ENCODE data around the gene SCP2.

The SCP2 gene

DNA sequence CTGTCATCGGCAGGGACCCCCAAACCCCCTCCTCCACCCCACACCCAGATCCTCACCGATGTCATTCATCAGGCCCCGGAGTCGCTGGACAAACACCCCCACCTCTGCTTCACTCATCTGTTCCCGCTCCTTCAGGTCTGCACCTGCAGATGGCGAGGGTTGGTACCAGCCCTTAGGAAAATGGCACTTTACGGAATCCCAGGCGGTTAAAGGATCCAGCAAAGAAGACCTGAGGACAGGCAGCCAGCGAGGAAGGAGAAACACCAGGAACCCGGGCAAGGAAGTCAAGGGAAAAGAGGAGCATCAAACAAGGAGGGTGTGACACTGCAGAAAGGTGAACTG lies 19.3 kb upstream of the SCP2 start:
- TF ChIP-seq, protein P1, sequence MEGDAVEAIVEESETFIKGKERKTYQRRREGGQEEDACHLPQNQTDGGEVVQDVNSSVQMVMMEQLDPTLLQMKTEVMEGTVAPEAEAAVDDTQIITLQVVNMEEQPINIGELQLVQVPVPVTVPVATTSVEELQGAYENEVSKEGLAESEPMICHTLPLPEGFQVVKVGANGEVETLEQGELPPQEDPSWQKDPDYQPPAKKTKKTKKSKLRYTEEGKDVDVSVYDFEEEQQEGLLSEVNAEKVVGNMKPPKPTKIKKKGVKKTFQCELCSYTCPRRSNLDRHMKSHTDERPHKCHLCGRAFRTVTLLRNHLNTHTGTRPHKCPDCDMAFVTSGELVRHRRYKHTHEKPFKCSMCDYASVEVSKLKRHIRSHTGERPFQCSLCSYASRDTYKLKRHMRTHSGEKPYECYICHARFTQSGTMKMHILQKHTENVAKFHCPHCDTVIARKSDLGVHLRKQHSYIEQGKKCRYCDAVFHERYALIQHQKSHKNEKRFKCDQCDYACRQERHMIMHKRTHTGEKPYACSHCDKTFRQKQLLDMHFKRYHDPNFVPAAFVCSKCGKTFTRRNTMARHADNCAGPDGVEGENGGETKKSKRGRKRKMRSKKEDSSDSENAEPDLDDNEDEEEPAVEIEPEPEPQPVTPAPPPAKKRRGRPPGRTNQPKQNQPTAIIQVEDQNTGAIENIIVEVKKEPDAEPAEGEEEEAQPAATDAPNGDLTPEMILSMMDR (conservative IDR thresholded peaks at IDR 0.05; ENCODE audit: low read length), result no peak
- TF ChIP-seq EZH2phosphoT487 (IDR thresholded peaks at IDR 0.05; ENCODE audit: borderline replicate concordance), result no peak
- Histone ChIP-seq H3K9me2 (replicated peaks; ENCODE audit: low read depth, low read length) (no peaks in the 10 kb centered on the region), H4K20me1 (ENCODE audit: insufficient read depth, low read length, poor library complexity, severe bottlenecking) (no peaks in the 10 kb centered on the region), H3F3A (ENCODE audit: low read depth) (no peaks in the 10 kb centered on the region), H3K4me1 (ENCODE audit: insufficient read depth, low read length, poor library complexity, severe bottlenecking) (peaks cover 3% of the 10 kb centered on the region), H3K4me2 (ENCODE audit: low read depth, low read length, poor library complexity, severe bottlenecking) (no peak overlapping the region), H3K9ac (ENCODE audit: low read depth, low read length, poor library complexity, severe bottlenecking) (no peak overlapping the region), H3K27me3 (ENCODE audit: insufficient read depth, low read length, poor library complexity, severe bottlenecking) (no peaks in the 10 kb centered on the region), H3K36me3 (ENCODE audit: insufficient read depth, low read length) (no peaks in the 10 kb centered on the region), H3K79me2 (ENCODE audit: insufficient read depth, low read length) (no peaks in the 10 kb centered on the region), H2AFZ (ENCODE audit: low read length) (no peak overlapping the region), H3K9me3 (ENCODE audit: insufficient read depth, low read depth, low read length) (no peaks in the 10 kb centered on the region), H3K4me3 (ENCODE audit: low read length, poor library complexity, severe bottlenecking) (no peak overlapping the region)

GRCh38 chr1:52911541-52911940 lies 15.5 kb upstream of the SCP2 start:
- Histone ChIP-seq H3K4me1 (ENCODE audit: insufficient read depth, low read length, poor library complexity, severe bottlenecking) (no peaks in the 10 kb centered on the region), H3K9me2 (replicated peaks; ENCODE audit: low read depth, low read length) (no peaks in the 10 kb centered on the region), H4K20me1 (ENCODE audit: insufficient read depth, low read length, poor library complexity, severe bottlenecking) (no peaks in the 10 kb centered on the region), H3K4me3 (ENCODE audit: low read length, poor library complexity, severe bottlenecking) (no peak overlapping the region), H3K36me3 (ENCODE audit: insufficient read depth, low read length) (no peaks in the 10 kb centered on the region), H2AFZ (ENCODE audit: low read length) (no peak overlapping the region), H3F3A (ENCODE audit: low read depth) (no peaks in the 10 kb centered on the region), H3K4me2 (ENCODE audit: low read depth, low read length, poor library complexity, severe bottlenecking) (no peak overlapping the region), H3K27me3 (ENCODE audit: insufficient read depth, low read length, poor library complexity, severe bottlenecking) (no peaks in the 10 kb centered on the region), H3K79me2 (ENCODE audit: insufficient read depth, low read length) (no peaks in the 10 kb centered on the region), H3K9ac (ENCODE audit: low read depth, low read length, poor library complexity, severe bottlenecking) (no peak overlapping the region), H3K9me3 (ENCODE audit: insufficient read depth, low read depth, low read length) (no peaks in the 10 kb centered on the region)
- TF ChIP-seq, protein P1 (conservative IDR thresholded peaks at IDR 0.05; ENCODE audit: low read length), result no peak
- no peak for TF ChIP-seq EZH2phosphoT487 (IDR thresholded peaks at IDR 0.05; ENCODE audit: borderline replicate concordance)

- H2AFZ ChIP-seq (ENCODE audit: low read length), result no peak overlapping the region
These were observed 14.1 kb upstream of the SCP2 start for GRCh38 chr1:52913014-52913413.

More at GRCh38 chr1:52913014-52913413, 14.1 kb upstream of the SCP2 start:
- no peaks in the 10 kb centered on the region for H3K36me3 ChIP-seq (ENCODE audit: insufficient read depth, low read length)
- no peak overlapping the region for H3K4me3 ChIP-seq (ENCODE audit: low read length, poor library complexity, severe bottlenecking)
- no peak overlapping the region for H3K9ac ChIP-seq (ENCODE audit: low read depth, low read length, poor library complexity, severe bottlenecking)
- H3K4me2 ChIP-seq (ENCODE audit: low read depth, low read length, poor library complexity, severe bottlenecking), result no peak overlapping the region
- H3K4me1 ChIP-seq (ENCODE audit: insufficient read depth, low read length, poor library complexity, severe bottlenecking), result no peaks in the 10 kb centered on the region
- no peaks in the 10 kb centered on the region for H3K79me2 ChIP-seq (ENCODE audit: insufficient read depth, low read length)
- no peaks in the 10 kb centered on the region for H3K9me3 ChIP-seq (ENCODE audit: insufficient read depth, low read depth, low read length)
- H3F3A ChIP-seq (ENCODE audit: low read depth), result no peaks in the 10 kb centered on the region
- no peaks in the 10 kb centered on the region for H3K9me2 ChIP-seq (replicated peaks; ENCODE audit: low read depth, low read length)
- no peaks in the 10 kb centered on the region for H4K20me1 ChIP-seq (ENCODE audit: insufficient read depth, low read length, poor library complexity, severe bottlenecking)
- no peak for TF ChIP-seq EZH2phosphoT487 (IDR thresholded peaks at IDR 0.05; ENCODE audit: borderline replicate concordance)
- TF ChIP-seq, protein P1 (conservative IDR thresholded peaks at IDR 0.05; ENCODE audit: low read length), result no peak
- H3K27me3 ChIP-seq (ENCODE audit: insufficient read depth, low read length, poor library complexity, severe bottlenecking), result no peaks in the 10 kb centered on the region

Measured in Loucy (cell line).